HG03159 (cell line): ENCODE results near the gene CXCR4.
"Not testable (repeated sequence)": the region's sequence is repeated elsewhere in the genome, so short reads cannot be mapped to it uniquely, and the experiment has no call there.

Experiments used
- ATAC-seq: cut with Tn5 transposase; IDR thresholded peaks from one replicate; pipeline ENCODE4 v1.9.1; 2021; ENCODE audit warnings: mild to moderate bottlenecking, moderate library complexity; ENCODE audit not compliant: unreplicated experiment

Gene CXCR4

GRCh38 chr2:136115183-136115761, 2.7 kb downstream of the CXCR4 start:
- no peak for ATAC-seq

- no peak for ATAC-seq
Observed at GRCh38 chr2:136114382-136114781, 3.6 kb downstream of the CXCR4 start.

- ATAC-seq: no peak
Observed at GRCh38 chr2:136113209-136113971, 4.6 kb downstream of the CXCR4 start.

- no peak for ATAC-seq
Observed at GRCh38 chr2:136112317-136113208, 5.4 kb downstream of the CXCR4 start.

- no peak for ATAC-seq
Observed at GRCh38 chr2:136111711-136112110, 6.2 kb downstream of the CXCR4 start.

- no peak for ATAC-seq
Observed at GRCh38 chr2:136110526-136110925, 7.4 kb downstream of the CXCR4 start.

- ATAC-seq: no peak
Observed at GRCh38 chr2:136108463-136108862, 9.5 kb downstream of the CXCR4 start.

- ATAC-seq: no peak
Observed at GRCh38 chr2:136107051-136108033, 10.6 kb downstream of the CXCR4 start.

GRCh38 chr2:136106505-136106904, 11.4 kb downstream of the CXCR4 start:
- no peak for ATAC-seq

GRCh38 chr2:136104977-136105376, 13.0 kb downstream of the CXCR4 start:
- no peak for ATAC-seq

- no peak for ATAC-seq
Observed at GRCh38 chr2:136101042-136101441, 16.9 kb downstream of the CXCR4 start.

GRCh38 chr2:136098441-136098840, 19.5 kb downstream of the CXCR4 start:
- no peak for ATAC-seq

GRCh38 chr2:136093583-136093982, 24.4 kb downstream of the CXCR4 start:
- ATAC-seq: no peak

GRCh38 chr2:136091899-136092298, 26.1 kb downstream of the CXCR4 start:
- ATAC-seq: no peak

GRCh38 chr2:136087901-136088460, 30.0 kb downstream of the CXCR4 start:
- not testable (repeated sequence) for ATAC-seq

- no peak for ATAC-seq
Observed at GRCh38 chr2:136086253-136087016, 31.5 kb downstream of the CXCR4 start.

- no peak for ATAC-seq
Observed at GRCh38 chr2:136085453-136086209, 32.3 kb downstream of the CXCR4 start.

GRCh38 chr2:136081582-136082210, 36.3 kb downstream of the CXCR4 start:
- ATAC-seq: no peak
